Fibroblast of lung (primary cell): Measurements from ENCODE around the gene TFAP2E. TPM values are rescaled to one million over a fixed set of nuclear protein-coding genes. Genes with fewer than 3 reads are reported as not detected.
A peak's percentile ranks its signal among the peaks of the same experiment; 100 is the strongest.

Experiments used
- DNase-seq, 2 donors: peaks; one replicate each; pipeline versions ENCODE4 v3.0.0 to v3.0.0-alpha.2; 2010; ENCODE audit warnings: low read depth in 2 of 2
- H2AFZ ChIP-seq: 2 replicates; pipeline ENCODE4 v1.5.1; 2012; ENCODE audit warnings: low read length, control low read depth, inconsistent platforms
- H3K27ac ChIP-seq: 2 replicates; pipeline ENCODE4 v1.5.1; 2011; ENCODE audit warnings: low read length, control low read depth; ENCODE audit not compliant: insufficient read depth
- H3K27me3 ChIP-seq: 2 replicates; pipeline ENCODE4 v1.5.1; 2011; ENCODE audit warnings: mild to moderate bottlenecking, low read length; ENCODE audit not compliant: control insufficient read depth, insufficient read depth
- H3K36me3 ChIP-seq: 2 replicates; pipeline ENCODE4 v1.5.1; 2011; ENCODE audit warnings: low read length; ENCODE audit not compliant: control insufficient read depth, insufficient read depth
- H3K4me1 ChIP-seq: 2 replicates; pipeline ENCODE4 v1.5.1; 2011; ENCODE audit warnings: low read length; ENCODE audit not compliant: control insufficient read depth, insufficient read depth; ENCODE audit errors: extremely low read depth
- H3K4me2 ChIP-seq: 2 replicates; pipeline ENCODE4 v1.5.1; 2011; ENCODE audit warnings: low read length, control low read depth; ENCODE audit not compliant: insufficient read depth; ENCODE audit errors: extremely low read depth
- H3K4me3 ChIP-seq, 4 experiments: fragments of 200-600 bp in 1 of 4; sonication (generic) in 1 of 4; replicated peaks in 1 of 4; 2 replicates each; pipeline ENCODE4 v1.5.1; 2011 to 2016; ENCODE audit warnings: low read length in 4 of 4, low read depth in 3 of 4, mild to moderate bottlenecking in 3 of 4, control low read depth in 2 of 4, inconsistent platforms in 1 of 4, mixed read lengths in 1 of 4; ENCODE audit not compliant: insufficient read depth in 1 of 4; ENCODE audit errors: control extremely low read depth in 1 of 4
- H3K79me2 ChIP-seq: 2 replicates; pipeline ENCODE4 v1.5.1; 2012; ENCODE audit warnings: mild to moderate bottlenecking, low read length, inconsistent platforms; ENCODE audit not compliant: control insufficient read depth, insufficient read depth
- H3K9ac ChIP-seq: 2 replicates; pipeline ENCODE4 v1.5.1; 2011; ENCODE audit warnings: mild to moderate bottlenecking, low read length, control low read depth; ENCODE audit not compliant: insufficient read depth
- H3K9me3 ChIP-seq: 2 replicates; pipeline ENCODE4 v1.5.1; 2012; ENCODE audit warnings: low read depth, low read length; ENCODE audit not compliant: control insufficient read depth, insufficient read depth
- H4K20me1 ChIP-seq: 2 replicates; pipeline ENCODE4 v1.5.1; 2011; ENCODE audit warnings: low read length; ENCODE audit not compliant: control insufficient read depth, insufficient read depth; ENCODE audit errors: extremely low read depth
- EZH2 ChIP-seq: IDR thresholded peaks from 2 replicates; pipeline ENCODE4 v1.5.1; 2012; ENCODE audit warnings: low read length, control low read depth, mild to moderate bottlenecking; ENCODE audit errors: missing control alignments
- polyA plus RNA-seq, 2 donors: library from polyadenylated mRNA; depleted of rRNA in 1 of 2; stranded (reverse) in 1 of 2; unstranded in 1 of 2; fragments of >200 nt; gene quantifications; 2 replicates each; pipeline ENCODE4 v1.2.1, GENCODE V29; 2011 to 2012; ENCODE audit warnings: missing spikeins in 1 of 2
- total RNA-seq: library from RNA; depleted of rRNA; stranded (reverse); fragments of >200 nt; gene quantifications from 2 replicates; pipeline ENCODE4 v1.2.1, GENCODE V29; 2014
- TF ChIP-seq, protein P1 (sequence below), 2 donors: IDR thresholded peaks in 1 of 2; conservative IDR thresholded peaks in 1 of 2; 1 replicate in 1 of 2; 2 replicates in 1 of 2; pipeline ENCODE4 v1.5.1; 2011 to 2012; ENCODE audit warnings: low read length in 2 of 2, control low read depth in 1 of 2, inconsistent platforms in 1 of 2, low read depth in 1 of 2, mild to moderate bottlenecking in 1 of 2

Gene TFAP2E
- total and polyA plus RNA-seq, 2 donors (not counting 1 experiment from before 2014, with no cell fraction given) = 0.17 to 0.83 TPM

DNA sequence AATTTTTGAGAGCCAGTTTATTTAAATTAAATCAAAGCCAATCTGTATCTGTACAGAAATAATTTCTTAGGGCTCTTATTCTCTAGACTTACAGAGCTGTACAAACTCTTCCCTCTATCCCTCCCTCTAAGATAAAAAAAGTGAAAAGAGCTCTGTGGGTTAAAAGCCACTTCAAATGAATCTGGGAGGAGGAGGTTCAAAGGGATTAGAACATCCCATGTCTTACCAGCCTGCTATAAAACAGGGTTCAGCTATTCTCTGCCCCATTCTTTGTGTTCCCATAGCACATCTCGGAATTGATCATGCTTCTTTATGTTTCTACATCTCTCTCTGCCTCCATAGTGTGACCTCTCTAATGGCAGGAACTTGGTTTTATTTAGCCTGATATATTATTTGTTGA lies 35.3 kb upstream of the TFAP2E start:
- Histone ChIP-seq H3K9ac (no peak overlapping the region), H3K4me2 (no peak overlapping the region)
- TF ChIP-seq, protein P1, sequence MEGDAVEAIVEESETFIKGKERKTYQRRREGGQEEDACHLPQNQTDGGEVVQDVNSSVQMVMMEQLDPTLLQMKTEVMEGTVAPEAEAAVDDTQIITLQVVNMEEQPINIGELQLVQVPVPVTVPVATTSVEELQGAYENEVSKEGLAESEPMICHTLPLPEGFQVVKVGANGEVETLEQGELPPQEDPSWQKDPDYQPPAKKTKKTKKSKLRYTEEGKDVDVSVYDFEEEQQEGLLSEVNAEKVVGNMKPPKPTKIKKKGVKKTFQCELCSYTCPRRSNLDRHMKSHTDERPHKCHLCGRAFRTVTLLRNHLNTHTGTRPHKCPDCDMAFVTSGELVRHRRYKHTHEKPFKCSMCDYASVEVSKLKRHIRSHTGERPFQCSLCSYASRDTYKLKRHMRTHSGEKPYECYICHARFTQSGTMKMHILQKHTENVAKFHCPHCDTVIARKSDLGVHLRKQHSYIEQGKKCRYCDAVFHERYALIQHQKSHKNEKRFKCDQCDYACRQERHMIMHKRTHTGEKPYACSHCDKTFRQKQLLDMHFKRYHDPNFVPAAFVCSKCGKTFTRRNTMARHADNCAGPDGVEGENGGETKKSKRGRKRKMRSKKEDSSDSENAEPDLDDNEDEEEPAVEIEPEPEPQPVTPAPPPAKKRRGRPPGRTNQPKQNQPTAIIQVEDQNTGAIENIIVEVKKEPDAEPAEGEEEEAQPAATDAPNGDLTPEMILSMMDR (conservative IDR thresholded peaks at IDR 0.05 in 1 of 2, IDR thresholded peaks at IDR 0.05 in 1 of 2; ENCODE audit: low read depth in 1 of 2, low read length in 2 of 2) = no peak
- no peak for TF ChIP-seq EZH2

DNA sequence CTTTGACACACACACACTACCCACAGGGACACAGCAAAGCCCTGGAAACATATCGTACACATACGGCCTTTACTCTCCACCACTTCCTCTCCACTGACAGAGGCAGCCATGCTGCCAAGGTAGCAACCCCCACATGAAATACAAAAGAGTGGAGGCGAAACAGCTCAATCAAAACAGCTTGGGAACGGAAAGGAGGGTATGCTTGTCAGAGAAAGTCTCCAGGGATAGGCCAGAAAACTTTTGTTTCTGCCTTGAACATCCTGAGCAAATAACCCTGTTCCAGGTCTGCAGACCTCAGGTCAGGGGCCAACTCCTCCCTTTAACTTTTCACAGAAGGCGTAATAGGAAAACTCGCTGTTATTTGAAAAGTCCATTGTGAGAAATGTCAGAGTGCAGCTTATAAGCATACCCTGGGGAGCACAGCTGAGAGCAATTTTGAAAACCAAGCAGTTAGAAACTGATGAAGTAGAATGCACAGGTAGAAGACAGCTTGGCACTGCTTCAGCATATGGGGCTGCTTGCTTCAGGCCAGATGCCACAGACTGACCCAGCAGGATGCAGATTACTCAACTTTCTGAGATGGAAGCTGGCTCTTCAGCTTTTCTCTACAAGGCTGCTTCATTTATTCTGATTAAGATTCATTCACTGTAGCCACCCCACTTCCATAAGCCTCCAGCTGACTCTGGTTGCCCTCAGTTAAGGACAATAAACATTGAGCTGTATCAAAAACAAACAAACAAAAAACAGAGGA lies 33.9 kb upstream of the TFAP2E start:
- Histone ChIP-seq H3K4me3 (peak overlapping the region in 2 of 4 experiments; percentile 4 to 14), H3K9ac (no peak overlapping the region), H3K36me3 (no peaks in the 10 kb centered on the region), H4K20me1 (no peaks in the 10 kb centered on the region), H3K9me3 (no peaks in the 10 kb centered on the region), H3K27ac (peak overlapping the region; percentile 78), H3K4me2 (peak overlapping the region; percentile 55), H3K4me1 (peaks cover 24% of the 10 kb centered on the region), H3K27me3 (no peaks in the 10 kb centered on the region), H3K79me2 (peaks cover 9% of the 10 kb centered on the region), H2AFZ (no peak overlapping the region)
- TF ChIP-seq EZH2 = no peak
- TF ChIP-seq, protein P1 (conservative IDR thresholded peaks at IDR 0.05 in 1 of 2, IDR thresholded peaks at IDR 0.05 in 1 of 2; ENCODE audit: low read depth in 1 of 2, low read length in 2 of 2) = no peak
- peak in 1 of 2 donors; percentile 53 for DNase-seq

More for the DNA sequence above, 35.3 kb upstream of the TFAP2E start:
- no peak for DNase-seq
- Histone ChIP-seq H3K27ac (no peak overlapping the region), H3K27me3 (no peaks in the 10 kb centered on the region), H3K9me3 (no peaks in the 10 kb centered on the region), H4K20me1 (no peaks in the 10 kb centered on the region), H3K36me3 (no peaks in the 10 kb centered on the region), H3K79me2 (peaks cover 5% of the 10 kb centered on the region), H2AFZ (no peak overlapping the region), H3K4me1 (peaks cover 24% of the 10 kb centered on the region), H3K4me3 (no peak overlapping the region)

DNA sequence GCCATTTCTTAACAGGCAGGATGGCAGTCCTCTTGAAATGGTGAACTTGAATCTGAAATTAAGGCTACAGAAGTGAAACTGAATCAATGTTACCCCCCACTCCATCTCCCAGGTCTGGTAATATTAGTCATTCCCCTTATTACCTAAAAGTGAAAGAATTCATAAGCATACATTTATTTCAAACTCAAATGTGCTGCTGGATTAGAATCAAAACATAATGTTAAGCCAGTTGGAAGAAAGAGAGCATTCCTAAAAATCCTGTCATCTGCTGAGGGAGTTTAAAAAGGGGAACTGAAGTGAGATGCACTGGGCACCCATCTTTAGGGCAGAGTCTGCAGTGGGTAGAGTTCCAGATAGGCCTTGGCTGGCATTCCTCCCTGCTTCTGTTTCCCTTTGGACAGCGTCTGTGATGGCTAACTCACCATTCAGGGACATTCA lies 33.3 kb upstream of the TFAP2E start:
- Histone ChIP-seq H3K36me3 (no peaks in the 10 kb centered on the region), H3K27ac (peak overlapping the region; percentile 78), H3K9me3 (no peaks in the 10 kb centered on the region), H3K4me2 (peak overlapping the region; percentile 55), H3K4me3 (no peak overlapping the region), H2AFZ (no peak overlapping the region), H3K4me1 (peaks cover 24% of the 10 kb centered on the region), H3K79me2 (peaks cover 9% of the 10 kb centered on the region), H4K20me1 (no peaks in the 10 kb centered on the region), H3K27me3 (no peaks in the 10 kb centered on the region), H3K9ac (no peak overlapping the region)
- DNase-seq = peak; percentile 66 to 79
- TF ChIP-seq, protein P1 (conservative IDR thresholded peaks at IDR 0.05 in 1 of 2, IDR thresholded peaks at IDR 0.05 in 1 of 2; ENCODE audit: low read depth in 1 of 2, low read length in 2 of 2) = no peak
- TF ChIP-seq EZH2 = no peak
